Upper lobe of left lung (tissue), 4 donors: ENCODE results near the gene TMEM154.

Experiments
- EP300 ChIP-seq, 4 donors: sonication (generic); formaldehyde crosslinking; IDR thresholded peaks; one replicate each; pipeline ENCODE4 v1.5.1; 2017; ENCODE audit warnings: antibody characterized with exemption in 4 of 4, control low read depth in 2 of 4
- POLR2AphosphoS5 ChIP-seq, 2 donors: sonication (generic); formaldehyde crosslinking; IDR thresholded peaks; one replicate each; pipeline ENCODE4 v1.5.1; 2017; ENCODE audit warnings: antibody characterized with exemption in 2 of 2
- TF ChIP-seq, protein P1 (sequence below), 6 experiments: fragments of 450-650 bp in 4 of 6; fragments of 200-600 bp in 2 of 6; sonication (generic) in 2 of 6; IDR thresholded peaks; one replicate each; pipeline ENCODE4 v1.5.1; 2016 to 2019; ENCODE audit warnings: antibody characterized with exemption in 6 of 6

DNA sequence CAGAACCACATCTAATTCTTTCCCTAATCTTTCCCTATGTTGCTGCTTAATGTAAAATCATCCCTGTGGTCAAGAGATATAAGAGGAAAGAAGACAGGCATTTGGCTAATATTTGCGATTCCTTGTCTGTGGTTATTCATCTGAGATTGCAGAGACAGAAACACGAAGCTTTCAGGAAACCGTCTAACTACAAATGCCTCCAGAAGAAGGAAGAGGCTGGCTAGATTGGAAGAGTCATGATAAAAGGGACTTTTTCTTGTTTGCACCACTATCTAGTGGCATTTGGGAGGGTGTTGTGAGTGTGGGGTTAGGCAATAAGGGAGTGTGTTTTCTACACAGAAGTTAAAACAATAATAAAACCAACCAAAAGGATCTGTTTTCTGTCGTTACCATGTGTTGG lies 43.9 kb downstream of the TMEM154 start:
- TF ChIP-seq, protein P1, sequence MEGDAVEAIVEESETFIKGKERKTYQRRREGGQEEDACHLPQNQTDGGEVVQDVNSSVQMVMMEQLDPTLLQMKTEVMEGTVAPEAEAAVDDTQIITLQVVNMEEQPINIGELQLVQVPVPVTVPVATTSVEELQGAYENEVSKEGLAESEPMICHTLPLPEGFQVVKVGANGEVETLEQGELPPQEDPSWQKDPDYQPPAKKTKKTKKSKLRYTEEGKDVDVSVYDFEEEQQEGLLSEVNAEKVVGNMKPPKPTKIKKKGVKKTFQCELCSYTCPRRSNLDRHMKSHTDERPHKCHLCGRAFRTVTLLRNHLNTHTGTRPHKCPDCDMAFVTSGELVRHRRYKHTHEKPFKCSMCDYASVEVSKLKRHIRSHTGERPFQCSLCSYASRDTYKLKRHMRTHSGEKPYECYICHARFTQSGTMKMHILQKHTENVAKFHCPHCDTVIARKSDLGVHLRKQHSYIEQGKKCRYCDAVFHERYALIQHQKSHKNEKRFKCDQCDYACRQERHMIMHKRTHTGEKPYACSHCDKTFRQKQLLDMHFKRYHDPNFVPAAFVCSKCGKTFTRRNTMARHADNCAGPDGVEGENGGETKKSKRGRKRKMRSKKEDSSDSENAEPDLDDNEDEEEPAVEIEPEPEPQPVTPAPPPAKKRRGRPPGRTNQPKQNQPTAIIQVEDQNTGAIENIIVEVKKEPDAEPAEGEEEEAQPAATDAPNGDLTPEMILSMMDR (IDR thresholded peaks at IDR 0.05) = no peak
- TF ChIP-seq POLR2AphosphoS5 (IDR thresholded peaks at IDR 0.05) (no peak), EP300 (IDR thresholded peaks at IDR 0.05) (no peak)
